Measurements from ENCODE around the gene TLE4.

Gene TLE4

GRCh38 chr9:79686381-79687130, 114.8 kb downstream of the TLE4 start:
- Histone ChIP-seq H3F3A (ENCODE audit: control insufficient read depth, insufficient read depth) (no peaks in the 10 kb centered on the region), H3K4me2 (ENCODE audit: low read length) (no peak overlapping the region), H4K20me1 (ENCODE audit: control insufficient read depth, insufficient read depth, low read depth, low read length) (no peaks in the 10 kb centered on the region), H3K9me3 (ENCODE audit: control insufficient read depth, insufficient read depth, low read length) (no peaks in the 10 kb centered on the region), H3K36me3 (ENCODE audit: control insufficient read depth, low read length) (no peaks in the 10 kb centered on the region), H3K27ac (ENCODE audit: low read depth, low read length) (no peak overlapping the region), H3K4me1 (ENCODE audit: control insufficient read depth, low read length) (no peaks in the 10 kb centered on the region), H3K4me3 (ENCODE audit: low read length) (no peak overlapping the region), H3K9me2 (replicated peaks; ENCODE audit: control insufficient read depth, low read length) (no peaks in the 10 kb centered on the region), H3K27me3 (ENCODE audit: control insufficient read depth, low read length) (no peaks in the 10 kb centered on the region), H3K79me2 (ENCODE audit: control insufficient read depth, low read length) (no peaks in the 10 kb centered on the region)
- TF ChIP-seq EZH2phosphoT487 (IDR thresholded peaks at IDR 0.05; ENCODE audit: borderline replicate concordance, low read length) (no peak), CTCF (IDR thresholded peaks at IDR 0.05; ENCODE audit: low read depth, low read length, poor library complexity, severe bottlenecking) (no peak)

- Histone ChIP-seq H3K4me1 (ENCODE audit: control insufficient read depth, low read length) (no peaks in the 10 kb centered on the region), H4K20me1 (ENCODE audit: control insufficient read depth, insufficient read depth, low read depth, low read length) (no peaks in the 10 kb centered on the region), H3K4me2 (ENCODE audit: low read length) (no peak overlapping the region), H3K27ac (ENCODE audit: low read depth, low read length) (no peak overlapping the region), H3K9me3 (ENCODE audit: control insufficient read depth, insufficient read depth, low read length) (no peaks in the 10 kb centered on the region), H3K27me3 (ENCODE audit: control insufficient read depth, low read length) (no peaks in the 10 kb centered on the region), H3K79me2 (ENCODE audit: control insufficient read depth, low read length) (no peaks in the 10 kb centered on the region), H3F3A (ENCODE audit: control insufficient read depth, insufficient read depth) (no peaks in the 10 kb centered on the region), H3K9me2 (replicated peaks; ENCODE audit: control insufficient read depth, low read length) (no peaks in the 10 kb centered on the region), H3K4me3 (ENCODE audit: low read length) (no peak overlapping the region), H3K36me3 (ENCODE audit: control insufficient read depth, low read length) (no peaks in the 10 kb centered on the region)
- TF ChIP-seq CTCF (IDR thresholded peaks at IDR 0.05; ENCODE audit: low read depth, low read length, poor library complexity, severe bottlenecking) (no peak), EZH2phosphoT487 (IDR thresholded peaks at IDR 0.05; ENCODE audit: borderline replicate concordance, low read length) (no peak)
Measured at GRCh38 chr9:79687131-79687447, 115.3 kb downstream of the TLE4 start.

- no peaks in the 10 kb centered on the region for H3K9me3 ChIP-seq (ENCODE audit: control insufficient read depth, insufficient read depth, low read length)
- no peaks in the 10 kb centered on the region for H3F3A ChIP-seq (ENCODE audit: control insufficient read depth, insufficient read depth)
- H3K4me3 ChIP-seq (ENCODE audit: low read length): no peak overlapping the region
- H3K27me3 ChIP-seq (ENCODE audit: control insufficient read depth, low read length): no peaks in the 10 kb centered on the region
- no peaks in the 10 kb centered on the region for H3K36me3 ChIP-seq (ENCODE audit: control insufficient read depth, low read length)
- TF ChIP-seq CTCF (IDR thresholded peaks at IDR 0.05; ENCODE audit: low read depth, low read length, poor library complexity, severe bottlenecking): no peak
- no peak for TF ChIP-seq EZH2phosphoT487 (IDR thresholded peaks at IDR 0.05; ENCODE audit: borderline replicate concordance, low read length)
- no peak overlapping the region for H3K4me2 ChIP-seq (ENCODE audit: low read length)
- no peak overlapping the region for H3K27ac ChIP-seq (ENCODE audit: low read depth, low read length)
- H3K79me2 ChIP-seq (ENCODE audit: control insufficient read depth, low read length): no peaks in the 10 kb centered on the region
- no peaks in the 10 kb centered on the region for H3K9me2 ChIP-seq (replicated peaks; ENCODE audit: control insufficient read depth, low read length)
- no peaks in the 10 kb centered on the region for H3K4me1 ChIP-seq (ENCODE audit: control insufficient read depth, low read length)
- no peaks in the 10 kb centered on the region for H4K20me1 ChIP-seq (ENCODE audit: control insufficient read depth, insufficient read depth, low read depth, low read length)
Measured at GRCh38 chr9:79688363-79688762, 116.6 kb downstream of the TLE4 start.

All from DOHH2 (cell line).